Nephron progenitor cell (in vitro differentiated cells): ENCODE measurements around the gene CHST8.
A peak's percentile ranks its signal among the peaks of the same experiment; 100 is the strongest.

Source experiments
- DNase-seq: peaks from one replicate; pipeline ENCODE4 v3.0.0; 2021
- H3K27ac Mint-ChIP-seq: 2 replicates; pipeline ENCODE4 v1.8.0; 2021; ENCODE audit warnings: mild to moderate bottlenecking, moderate library complexity, mixed read lengths
- H3K27me3 Mint-ChIP-seq: 2 replicates; pipeline ENCODE4 v1.8.0; 2021; ENCODE audit warnings: mild to moderate bottlenecking, low read depth, mixed read lengths; ENCODE audit not compliant: poor library complexity
- H3K36me3 Mint-ChIP-seq: 2 replicates; pipeline ENCODE4 v1.8.0; 2021; ENCODE audit warnings: low read depth, mixed read lengths
- H3K4me1 Mint-ChIP-seq: 2 replicates; pipeline ENCODE4 v1.8.0; 2021; ENCODE audit warnings: mixed read lengths
- H3K4me3 Mint-ChIP-seq: 2 replicates; pipeline ENCODE4 v1.8.0; 2021; ENCODE audit warnings: mild to moderate bottlenecking, moderate library complexity, mixed read lengths
- H3K9me3 Mint-ChIP-seq: 2 replicates; pipeline ENCODE4 v1.8.0; 2021; ENCODE audit warnings: mild to moderate bottlenecking, moderate library complexity, mixed read lengths
- TF ChIP-seq, protein P1 (sequence below): fragments of 200-600 bp; sonication (generic); IDR thresholded peaks from 2 replicates; pipeline ENCODE4 v1.5.0; 2021; ENCODE audit warnings: antibody characterized with exemption

Gene CHST8, protein sequence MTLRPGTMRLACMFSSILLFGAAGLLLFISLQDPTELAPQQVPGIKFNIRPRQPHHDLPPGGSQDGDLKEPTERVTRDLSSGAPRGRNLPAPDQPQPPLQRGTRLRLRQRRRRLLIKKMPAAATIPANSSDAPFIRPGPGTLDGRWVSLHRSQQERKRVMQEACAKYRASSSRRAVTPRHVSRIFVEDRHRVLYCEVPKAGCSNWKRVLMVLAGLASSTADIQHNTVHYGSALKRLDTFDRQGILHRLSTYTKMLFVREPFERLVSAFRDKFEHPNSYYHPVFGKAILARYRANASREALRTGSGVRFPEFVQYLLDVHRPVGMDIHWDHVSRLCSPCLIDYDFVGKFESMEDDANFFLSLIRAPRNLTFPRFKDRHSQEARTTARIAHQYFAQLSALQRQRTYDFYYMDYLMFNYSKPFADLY

DNA sequence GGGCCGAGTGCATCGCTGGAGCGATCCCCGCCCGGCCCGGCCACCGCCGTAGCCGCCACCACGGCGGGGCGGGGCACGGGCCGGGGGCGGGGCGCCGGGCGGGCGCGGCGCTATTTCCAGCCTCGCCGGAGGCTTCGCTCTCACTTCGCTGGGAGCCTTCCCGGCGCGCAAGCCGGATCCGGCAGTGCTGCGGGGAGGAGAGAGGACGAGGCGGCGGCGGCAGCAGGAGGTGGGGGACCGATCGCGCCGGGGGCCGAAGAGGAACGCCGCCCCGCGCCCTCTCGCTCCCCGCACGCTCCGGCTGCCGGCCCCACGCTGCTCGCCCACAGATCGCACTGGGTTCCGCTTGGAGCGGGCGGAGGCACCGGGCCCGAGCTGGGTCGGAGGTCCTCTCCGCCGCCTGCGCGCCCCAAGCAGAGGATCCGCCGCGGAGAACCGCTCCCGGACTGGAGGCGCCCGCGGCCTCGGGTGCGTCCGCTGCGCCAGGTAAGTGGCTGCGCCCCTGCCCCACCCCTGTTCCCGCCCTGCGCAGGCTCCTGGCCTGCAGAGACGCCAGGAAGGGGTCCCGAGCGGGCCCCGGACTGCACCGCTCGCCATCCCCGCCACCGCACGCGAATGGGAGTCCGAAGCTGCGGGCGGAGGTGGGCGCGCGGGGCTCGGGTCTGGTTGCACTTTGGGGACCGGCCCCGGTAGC is at the start of gene CHST8:
Gene CHST8 (plus strand): TSS at position 143 of the 694 bp plus-strand sequence. CDS start 67,309 bp downstream, outside the sequence.
- H3K27ac Mint-ChIP-seq = no peak within 1 kb of the TSS

DNA sequence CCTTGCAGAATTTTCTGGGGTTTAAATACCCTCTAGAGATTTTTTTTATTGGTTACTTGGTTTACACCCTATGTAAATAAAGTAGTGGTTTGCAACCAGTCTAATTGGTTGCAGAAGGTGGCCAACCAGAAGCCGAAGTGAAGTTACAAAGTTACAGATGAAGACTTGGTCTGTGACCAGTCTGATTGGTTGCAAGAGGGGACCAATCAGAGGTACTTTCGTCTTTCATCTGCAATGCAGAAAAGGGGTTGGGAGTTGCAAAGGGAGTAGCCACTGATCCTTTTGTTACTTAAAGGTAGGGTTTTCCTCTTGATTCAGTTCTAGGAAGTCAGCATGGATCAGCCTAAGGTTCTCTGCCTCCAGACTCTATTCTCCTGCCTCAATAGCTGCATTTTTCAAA is 48.8 kb upstream of the CHST8 start:
- TF ChIP-seq, protein P1, sequence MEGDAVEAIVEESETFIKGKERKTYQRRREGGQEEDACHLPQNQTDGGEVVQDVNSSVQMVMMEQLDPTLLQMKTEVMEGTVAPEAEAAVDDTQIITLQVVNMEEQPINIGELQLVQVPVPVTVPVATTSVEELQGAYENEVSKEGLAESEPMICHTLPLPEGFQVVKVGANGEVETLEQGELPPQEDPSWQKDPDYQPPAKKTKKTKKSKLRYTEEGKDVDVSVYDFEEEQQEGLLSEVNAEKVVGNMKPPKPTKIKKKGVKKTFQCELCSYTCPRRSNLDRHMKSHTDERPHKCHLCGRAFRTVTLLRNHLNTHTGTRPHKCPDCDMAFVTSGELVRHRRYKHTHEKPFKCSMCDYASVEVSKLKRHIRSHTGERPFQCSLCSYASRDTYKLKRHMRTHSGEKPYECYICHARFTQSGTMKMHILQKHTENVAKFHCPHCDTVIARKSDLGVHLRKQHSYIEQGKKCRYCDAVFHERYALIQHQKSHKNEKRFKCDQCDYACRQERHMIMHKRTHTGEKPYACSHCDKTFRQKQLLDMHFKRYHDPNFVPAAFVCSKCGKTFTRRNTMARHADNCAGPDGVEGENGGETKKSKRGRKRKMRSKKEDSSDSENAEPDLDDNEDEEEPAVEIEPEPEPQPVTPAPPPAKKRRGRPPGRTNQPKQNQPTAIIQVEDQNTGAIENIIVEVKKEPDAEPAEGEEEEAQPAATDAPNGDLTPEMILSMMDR = no peak
- H3K27ac Mint-ChIP-seq = no peak overlapping the region
- H3K36me3 Mint-ChIP-seq = no peaks in the 10 kb centered on the region
- H3K27me3 Mint-ChIP-seq = peaks cover 33% of the 10 kb centered on the region
- DNase-seq = no peak
- H3K4me3 Mint-ChIP-seq = no peak overlapping the region
- H3K9me3 Mint-ChIP-seq = peaks cover 38% of the 10 kb centered on the region
- H3K4me1 Mint-ChIP-seq = peaks cover 17% of the 10 kb centered on the region

More for the DNA sequence above, at the start of gene CHST8:
- no peaks in the 10 kb centered on the region for H3K36me3 Mint-ChIP-seq
- no peaks in the 10 kb centered on the region for H3K9me3 Mint-ChIP-seq
- H3K4me3 Mint-ChIP-seq = peak within 1 kb of the TSS; percentile 71
- H3K4me1 Mint-ChIP-seq = peaks cover 18% of the 10 kb centered on the region
- peak; percentile 84 for DNase-seq
- peaks cover 95% of the 10 kb centered on the region for H3K27me3 Mint-ChIP-seq
- TF ChIP-seq, protein P1 = no peak

DNA sequence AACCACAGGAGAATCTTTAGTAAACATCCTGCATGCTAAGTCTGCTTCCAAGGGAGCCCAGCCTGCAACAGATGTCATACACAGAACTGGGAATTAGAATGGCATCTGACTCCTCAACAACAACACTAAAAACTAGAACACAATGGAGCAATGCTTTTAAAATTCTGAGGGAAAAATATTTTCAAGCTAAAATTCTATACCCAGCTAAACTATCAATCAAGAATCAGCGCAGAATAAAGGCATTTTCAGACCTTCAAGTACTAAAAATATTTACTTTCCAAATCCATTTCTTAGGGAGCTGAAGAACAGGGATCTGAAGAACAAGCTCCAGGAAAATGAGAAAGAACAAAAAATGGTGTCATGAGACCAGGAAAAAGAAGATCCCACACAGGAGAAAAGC is 46.9 kb upstream of the CHST8 start:
- Mint-ChIP-seq H3K36me3 (no peaks in the 10 kb centered on the region), H3K9me3 (peaks cover 38% of the 10 kb centered on the region), H3K27me3 (peaks cover 22% of the 10 kb centered on the region), H3K4me1 (peaks cover 17% of the 10 kb centered on the region), H3K4me3 (no peak overlapping the region), H3K27ac (no peak overlapping the region)
- TF ChIP-seq, protein P1 = no peak
- DNase-seq = no peak

DNA sequence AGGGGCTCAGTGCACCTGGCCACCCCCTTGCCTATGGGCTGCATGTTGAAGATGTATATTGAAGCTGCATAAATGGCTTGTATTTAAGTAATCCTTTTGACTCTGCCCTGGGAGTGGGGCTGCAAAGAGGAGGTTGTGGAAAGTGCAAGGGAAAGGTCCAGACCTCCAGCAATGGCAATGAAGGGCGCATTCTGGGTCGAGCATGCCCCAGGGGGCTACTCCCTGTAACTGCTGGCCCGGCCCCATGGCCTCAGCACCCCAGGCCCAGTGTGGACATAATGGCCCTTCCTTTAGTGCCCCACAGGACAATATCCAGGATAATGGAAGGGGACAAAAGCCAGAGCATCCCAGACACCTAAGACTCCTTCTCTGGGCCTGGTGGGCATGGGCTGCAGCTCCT is 43.1 kb upstream of the CHST8 start:
- Mint-ChIP-seq H3K4me1 (peaks cover 22% of the 10 kb centered on the region), H3K27ac (no peak overlapping the region), H3K36me3 (no peaks in the 10 kb centered on the region), H3K27me3 (peaks cover 8% of the 10 kb centered on the region), H3K9me3 (peaks cover 24% of the 10 kb centered on the region), H3K4me3 (no peak overlapping the region)
- no peak for DNase-seq
- TF ChIP-seq, protein P1 = no peak

DNA sequence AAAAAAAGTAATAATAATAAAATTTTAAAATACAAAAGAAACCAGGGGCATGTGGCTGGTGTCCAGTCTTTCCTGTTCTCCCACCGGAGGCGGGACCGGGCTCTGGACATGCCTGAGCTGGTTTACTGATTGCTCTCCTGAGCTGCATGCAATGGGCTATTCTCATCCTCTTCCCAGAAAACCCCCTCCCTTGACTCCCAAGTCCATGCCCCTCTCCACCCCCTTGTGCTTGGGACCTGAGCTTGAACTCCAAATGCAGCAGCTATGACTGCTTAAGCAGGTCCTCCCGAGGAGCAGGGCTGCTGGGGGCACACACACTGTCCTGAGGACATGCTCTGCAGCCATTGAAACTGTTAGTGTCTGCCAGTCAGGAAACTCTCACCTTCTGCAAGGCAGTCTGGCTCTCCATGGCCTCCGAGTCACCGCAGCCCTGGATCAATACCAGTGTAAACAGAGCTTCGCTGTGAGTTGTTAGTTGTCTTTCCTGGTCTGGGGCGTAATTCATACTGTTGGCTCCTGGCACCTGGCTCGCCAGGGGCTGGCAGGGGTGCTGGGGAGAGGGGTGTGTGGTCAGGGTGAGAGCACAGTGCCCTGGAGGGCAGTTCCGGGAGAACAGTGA is 41.6 kb upstream of the CHST8 start:
- TF ChIP-seq, protein P1 = no peak
- no peak overlapping the region for H3K27ac Mint-ChIP-seq
- peaks cover 8% of the 10 kb centered on the region for H3K27me3 Mint-ChIP-seq
- no peaks in the 10 kb centered on the region for H3K36me3 Mint-ChIP-seq
- H3K4me3 Mint-ChIP-seq = no peak overlapping the region
- H3K4me1 Mint-ChIP-seq = peaks cover 22% of the 10 kb centered on the region
- peaks cover 9% of the 10 kb centered on the region for H3K9me3 Mint-ChIP-seq
- DNase-seq = no peak
